SK-N-SH (cell line): ENCODE measurements around the gene NOX4. TPM values are rescaled to one million over a fixed set of nuclear protein-coding genes. Genes with fewer than 3 reads are reported as not detected.

Experiments used
- CTCF ChIA-PET: fragments of 300-600, 350-600 bp; formaldehyde crosslinking; extraction: SDS; loops from one replicate; lab custom pipeline; 2021; lab: Yijun Ruan, JAX
- POLR2A ChIA-PET: fragments of 350-600 bp; sonication (Branson Sonifier 250); formaldehyde crosslinking; extraction: SDS; loops from one replicate; lab custom pipeline; 2020; ENCODE audit warnings: antibody characterized with exemption, inconsistent platforms; lab: Yijun Ruan, JAX
- DNase-seq: peaks from one replicate; pipeline ENCODE4 v3.0.0; 2012
- H2AFZ ChIP-seq: fragments of 200-600 bp; sonication (generic); 2 replicates; pipeline ENCODE4 v1.8.1; 2016; ENCODE audit warnings: antibody characterized with exemption, mild to moderate bottlenecking, low read depth
- H3F3A ChIP-seq: fragments of 200-600 bp; sonication (generic); replicated peaks from 2 replicates; pipeline ENCODE3; 2016; ENCODE audit warnings: antibody characterized with exemption, mild to moderate bottlenecking; ENCODE audit not compliant: insufficient read depth
- H3K27ac ChIP-seq, 2 experiments: fragments of 200-500 bp in 1 of 2; fragments of 200-600 bp in 1 of 2; sonication (Bioruptor generic) in 1 of 2; sonication (generic), shearing (Covaris generic) in 1 of 2; 2 replicates each; pipeline versions ENCODE4 v1.5.1 to v1.6.1; 2014 to 2016; ENCODE audit warnings: low read depth in 2 of 2, inconsistent platforms in 1 of 2, low read length in 1 of 2, mild to moderate bottlenecking in 1 of 2, mixed read lengths in 1 of 2
- H3K27me3 ChIP-seq: fragments of 200-600 bp; sonication (generic), shearing (Covaris generic); 2 replicates; pipeline ENCODE4 v1.6.1; 2016; ENCODE audit warnings: mixed run types; ENCODE audit not compliant: insufficient read depth
- H3K36me3 ChIP-seq, 2 experiments: fragments of 200-500 bp in 1 of 2; fragments of 200-600 bp in 1 of 2; sonication (Bioruptor generic) in 1 of 2; sonication (generic) in 1 of 2; replicated peaks in 1 of 2; 2 replicates each; pipeline versions ENCODE3 to v1.5.1; 2014 to 2016; ENCODE audit warnings: low read length in 1 of 2, mild to moderate bottlenecking in 1 of 2; ENCODE audit not compliant: insufficient read depth in 2 of 2, control insufficient read depth in 1 of 2
- H3K4me1 ChIP-seq, 2 experiments: fragments of 200-500 bp in 1 of 2; fragments of 200-600 bp in 1 of 2; sonication (Bioruptor generic) in 1 of 2; sonication (generic), shearing (Covaris generic) in 1 of 2; 2 replicates each; pipeline versions ENCODE4 v1.5.1 to v1.6.1; 2014 to 2016; ENCODE audit warnings: low read depth in 1 of 2, low read length in 1 of 2, mixed run types in 1 of 2; ENCODE audit not compliant: insufficient read depth in 2 of 2, control insufficient read depth in 1 of 2
- H3K4me2 ChIP-seq: fragments of 200-600 bp; sonication (generic), shearing (Covaris generic); 2 replicates; pipeline ENCODE4 v1.6.1; 2017; ENCODE audit warnings: mixed run types
- H3K4me3 ChIP-seq, 2 experiments: fragments of 200-500 bp in 1 of 2; fragments of 200-600 bp in 1 of 2; sonication (Bioruptor generic) in 1 of 2; sonication (generic), shearing (Covaris generic) in 1 of 2; 2 replicates each; pipeline versions ENCODE4 v1.5.1 to v1.8.1; 2014 to 2016; ENCODE audit warnings: low read depth in 2 of 2, inconsistent platforms in 1 of 2, low read length in 1 of 2, mild to moderate bottlenecking in 1 of 2, mixed read lengths in 1 of 2, moderate library complexity in 1 of 2
- H3K79me2 ChIP-seq: fragments of 200-600 bp; sonication (generic); 2 replicates; pipeline ENCODE4 v1.8.1; 2017; ENCODE audit warnings: mild to moderate bottlenecking; ENCODE audit not compliant: insufficient read depth
- H3K9ac ChIP-seq: fragments of 200-600 bp; sonication (generic); 2 replicates; pipeline ENCODE4 v1.6.1; 2017; ENCODE audit warnings: mixed run types
- H3K9me2 ChIP-seq: fragments of 200-600 bp; sonication (generic); 2 replicates; pipeline ENCODE4 v1.6.1; 2017; ENCODE audit warnings: mixed run types
- H3K9me3 ChIP-seq: fragments of 200-600 bp; sonication (generic); 2 replicates; pipeline ENCODE4 v1.6.1; 2017; ENCODE audit warnings: mixed run types, mild to moderate bottlenecking, moderate library complexity
- H4K20me1 ChIP-seq: fragments of 200-600 bp; sonication (generic); 2 replicates; pipeline ENCODE4 v1.6.1; 2017; ENCODE audit warnings: mild to moderate bottlenecking, mixed run types; ENCODE audit not compliant: insufficient read depth
- EP300 ChIP-seq, 2 experiments: IDR thresholded peaks; 2 replicates each; pipeline versions ENCODE4 v1.4.0 to v1.6.1; 2012; ENCODE audit warnings: borderline replicate concordance in 1 of 2, low read depth in 1 of 2, low read length in 1 of 2
- EZH2phosphoT487 ChIP-seq: fragments of 200-600 bp; sonication (generic); IDR thresholded peaks from 2 replicates; pipeline ENCODE4 v1.6.1; 2017; ENCODE audit warnings: low read depth, mixed run types, mild to moderate bottlenecking, antibody characterized with exemption, moderate library complexity, borderline replicate concordance
- JUND ChIP-seq: IDR thresholded peaks from 2 replicates; pipeline ENCODE4 v1.4.0; 2012
- MXI1 ChIP-seq: IDR thresholded peaks from 2 replicates; pipeline ENCODE4 v1.6.1; 2012; ENCODE audit warnings: mild to moderate bottlenecking, low read depth, low read length, improper control_type of control experiment
- NRF1 ChIP-seq: IDR thresholded peaks from 2 replicates; pipeline ENCODE4 v1.6.1; 2012; ENCODE audit warnings: low read depth, mild to moderate bottlenecking, low read length
- POLR2AphosphoS5 ChIP-seq: IDR thresholded peaks from 2 replicates; pipeline ENCODE4 v1.6.1; 2012; ENCODE audit warnings: low read depth, low read length
- RAD21 ChIP-seq: IDR thresholded peaks from 2 replicates; pipeline ENCODE4 v1.6.1; 2012; ENCODE audit warnings: mild to moderate bottlenecking, low read length
- RCOR1 ChIP-seq: fragments of 150-350 bp; IDR thresholded peaks from 2 replicates; pipeline ENCODE4 v1.6.1; 2017; ENCODE audit warnings: antibody characterized with exemption, low read length
- RXRA ChIP-seq: IDR thresholded peaks from 2 replicates; pipeline ENCODE4 v1.4.0; 2012; ENCODE audit warnings: low read depth, mild to moderate bottlenecking, borderline replicate concordance
- SIN3A ChIP-seq: IDR thresholded peaks from 2 replicates; pipeline ENCODE4 v1.6.1; 2012; ENCODE audit warnings: low read depth, mild to moderate bottlenecking, low read length, moderate library complexity, borderline replicate concordance
- SMC3 ChIP-seq: IDR thresholded peaks from 2 replicates; pipeline ENCODE4 v1.6.1; 2012; ENCODE audit warnings: low read depth, low read length, improper control_type of control experiment
- TAF1 ChIP-seq: IDR thresholded peaks from 2 replicates; pipeline ENCODE4 v1.6.1; 2012; ENCODE audit warnings: low read depth, mild to moderate bottlenecking, low read length, moderate library complexity, borderline replicate concordance
- TEAD4 ChIP-seq: IDR thresholded peaks from 2 replicates; pipeline ENCODE4 v1.4.0; 2012; ENCODE audit warnings: mild to moderate bottlenecking, borderline replicate concordance; ENCODE audit not compliant: insufficient read depth
- YY1 ChIP-seq: IDR thresholded peaks from 2 replicates; pipeline ENCODE4 v1.4.0; 2012; ENCODE audit warnings: low read depth, mild to moderate bottlenecking
- WGBS: methylation state at CpG from one replicate; pipeline ENCODE4 v1.1.6; 2017; ENCODE audit warnings: low lambda C conversion rate; 5-methylcytosine and 5-hydroxymethylcytosine counted together
- polyA plus RNA-seq, 3 experiments: library from polyadenylated mRNA; depleted of rRNA; stranded (reverse); fragments of >200 nt; gene quantifications; 2 replicates each; pipeline ENCODE4 v1.2.3, GENCODE V29; 2012
- TF ChIP-seq, protein P1 (sequence below): fragments of 150-350 bp; IDR thresholded peaks from 2 replicates; pipeline ENCODE4 v1.6.1; 2016; ENCODE audit warnings: mild to moderate bottlenecking, low read depth, low read length
- TF ChIP-seq, protein P2 (sequence below): IDR thresholded peaks from 2 replicates; pipeline ENCODE4 v1.4.0; 2012; ENCODE audit warnings: low read depth
- TF ChIP-seq, protein P3 (sequence below): IDR thresholded peaks from 2 replicates; pipeline ENCODE4; 2012

The NOX4 gene
- polyA plus RNA-seq, 1 of the 3 experiments (the other 2 are of a cell fraction): 2.2 TPM

DNA sequence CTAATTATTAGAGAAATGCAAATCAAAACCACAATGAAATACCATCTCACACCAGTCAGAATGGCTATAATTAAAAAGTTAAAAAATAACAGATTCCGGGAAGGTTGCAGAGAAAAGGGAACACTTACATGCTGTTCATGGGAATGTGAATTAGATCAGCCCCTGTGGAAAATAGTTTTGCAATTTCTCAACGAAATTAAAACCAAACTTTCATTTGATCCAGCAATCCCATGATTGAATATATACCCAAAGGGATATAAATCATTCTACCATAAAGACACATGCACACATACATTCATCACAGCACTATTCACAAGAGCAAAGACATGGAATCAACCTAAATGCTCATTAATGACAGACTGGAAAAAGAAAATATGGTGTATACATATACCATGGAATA lies 32.5 kb downstream of the NOX4 start:
- POLR2A ChIA-PET: no interaction called here
- 55% methylated on average over 2 of the region's 2 CpGs for WGBS
- Histone ChIP-seq H3K4me2 (no peak overlapping the region), H3K4me1 (no peaks in the 10 kb centered on the region; a peak in 1 of 4 replicates), H3K36me3 (no peaks in the 10 kb centered on the region), H3K9me3 (no peaks in the 10 kb centered on the region), H3K9ac (no peak overlapping the region), H4K20me1 (no peaks in the 10 kb centered on the region), H3K9me2 (no peaks in the 10 kb centered on the region), H3F3A (peaks cover 7% of the 10 kb centered on the region), H2AFZ (no peak overlapping the region), H3K79me2 (no peaks in the 10 kb centered on the region; the same call in 1 of the 2 replicates), H3K4me3 (no peak overlapping the region), H3K27me3 (no peaks in the 10 kb centered on the region), H3K27ac (no peak overlapping the region)
- TF ChIP-seq MXI1: no peak
- TF ChIP-seq TAF1: no peak
- CTCF ChIA-PET: no interaction called here
- no peak for DNase-seq

DNA sequence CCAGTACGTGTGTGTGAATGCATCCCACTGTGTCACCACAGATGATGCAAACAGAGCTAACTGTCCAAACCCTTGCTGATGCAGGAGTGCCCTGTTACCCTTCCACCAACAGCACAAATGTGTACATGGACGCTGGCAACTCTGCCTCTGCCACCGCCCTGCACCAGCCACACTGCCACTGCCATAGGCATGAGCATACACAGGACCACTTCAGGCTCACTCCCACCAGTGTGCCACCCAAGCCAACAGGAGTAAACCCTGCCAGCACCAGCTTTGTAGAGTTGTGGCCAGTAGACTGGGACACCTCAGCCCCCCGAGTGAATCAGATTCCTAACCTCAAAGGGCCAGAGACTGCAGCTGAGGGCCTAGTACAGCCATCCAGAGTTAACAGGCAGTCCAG lies 34.0 kb downstream of the NOX4 start:
- ChIA-PET POLR2A (no interaction called here), CTCF (interaction anchor here (0.7 kb wide), 1 partner anchor 9 kb away, joined by 3 read pairs; no protein-coding TSS in a partner anchor)
- no peak overlapping the region for H3K4me2 ChIP-seq
- no peak overlapping the region for H3K9ac ChIP-seq
- no peaks in the 10 kb centered on the region for H3K4me1 ChIP-seq
- TF ChIP-seq, protein P1, sequence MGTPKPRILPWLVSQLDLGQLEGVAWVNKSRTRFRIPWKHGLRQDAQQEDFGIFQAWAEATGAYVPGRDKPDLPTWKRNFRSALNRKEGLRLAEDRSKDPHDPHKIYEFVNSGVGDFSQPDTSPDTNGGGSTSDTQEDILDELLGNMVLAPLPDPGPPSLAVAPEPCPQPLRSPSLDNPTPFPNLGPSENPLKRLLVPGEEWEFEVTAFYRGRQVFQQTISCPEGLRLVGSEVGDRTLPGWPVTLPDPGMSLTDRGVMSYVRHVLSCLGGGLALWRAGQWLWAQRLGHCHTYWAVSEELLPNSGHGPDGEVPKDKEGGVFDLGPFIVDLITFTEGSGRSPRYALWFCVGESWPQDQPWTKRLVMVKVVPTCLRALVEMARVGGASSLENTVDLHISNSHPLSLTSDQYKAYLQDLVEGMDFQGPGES: no peak
- TF ChIP-seq TEAD4 (no peak), TAF1 (no peak), SMC3 (no peak), JUND (no peak), EP300 (IDR thresholded peaks at IDR 0.05; ENCODE audit: borderline replicate concordance in 1 of 2, low read depth in 1 of 2, low read length in 1 of 2) (no peak), RXRA (no peak), EZH2phosphoT487 (no peak), POLR2AphosphoS5 (no peak), NRF1 (no peak), RCOR1 (no peak), YY1 (no peak), RAD21 (no peak), SIN3A (no peak)
- TF ChIP-seq, protein P2, sequence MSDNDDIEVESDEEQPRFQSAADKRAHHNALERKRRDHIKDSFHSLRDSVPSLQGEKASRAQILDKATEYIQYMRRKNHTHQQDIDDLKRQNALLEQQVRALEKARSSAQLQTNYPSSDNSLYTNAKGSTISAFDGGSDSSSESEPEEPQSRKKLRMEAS: no peak
- TF ChIP-seq, protein P3, sequence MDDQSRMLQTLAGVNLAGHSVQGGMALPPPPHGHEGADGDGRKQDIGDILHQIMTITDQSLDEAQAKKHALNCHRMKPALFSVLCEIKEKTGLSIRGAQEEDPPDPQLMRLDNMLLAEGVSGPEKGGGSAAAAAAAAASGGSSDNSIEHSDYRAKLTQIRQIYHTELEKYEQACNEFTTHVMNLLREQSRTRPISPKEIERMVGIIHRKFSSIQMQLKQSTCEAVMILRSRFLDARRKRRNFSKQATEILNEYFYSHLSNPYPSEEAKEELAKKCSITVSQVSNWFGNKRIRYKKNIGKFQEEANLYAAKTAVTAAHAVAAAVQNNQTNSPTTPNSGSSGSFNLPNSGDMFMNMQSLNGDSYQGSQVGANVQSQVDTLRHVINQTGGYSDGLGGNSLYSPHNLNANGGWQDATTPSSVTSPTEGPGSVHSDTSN: no peak
- H3K36me3 ChIP-seq: no peaks in the 10 kb centered on the region
- no peaks in the 10 kb centered on the region for H3K9me2 ChIP-seq
- H2AFZ ChIP-seq: no peak overlapping the region
- 60% methylated on average over 1 of the region's 4 CpGs for WGBS
- H3K27me3 ChIP-seq: no peaks in the 10 kb centered on the region
- H3K9me3 ChIP-seq: no peaks in the 10 kb centered on the region
- H3K27ac ChIP-seq: no peak overlapping the region
- no peak overlapping the region for H3K4me3 ChIP-seq
- no peak for DNase-seq
- no peaks in the 10 kb centered on the region for H4K20me1 ChIP-seq
- no peaks in the 10 kb centered on the region for H3F3A ChIP-seq
- H3K79me2 ChIP-seq: no peaks in the 10 kb centered on the region; the same call in 1 of the 2 replicates
